Activated T-cell treated with anti-CD3 and anti-CD28 coated beads for 4 hours (primary cell): ENCODE results near the gene SFTPD.

Source experiments
- DNase-seq: peaks from one replicate; pipeline ENCODE4 v3.0.0-alpha.2; 2020

Gene SFTPD

DNA sequence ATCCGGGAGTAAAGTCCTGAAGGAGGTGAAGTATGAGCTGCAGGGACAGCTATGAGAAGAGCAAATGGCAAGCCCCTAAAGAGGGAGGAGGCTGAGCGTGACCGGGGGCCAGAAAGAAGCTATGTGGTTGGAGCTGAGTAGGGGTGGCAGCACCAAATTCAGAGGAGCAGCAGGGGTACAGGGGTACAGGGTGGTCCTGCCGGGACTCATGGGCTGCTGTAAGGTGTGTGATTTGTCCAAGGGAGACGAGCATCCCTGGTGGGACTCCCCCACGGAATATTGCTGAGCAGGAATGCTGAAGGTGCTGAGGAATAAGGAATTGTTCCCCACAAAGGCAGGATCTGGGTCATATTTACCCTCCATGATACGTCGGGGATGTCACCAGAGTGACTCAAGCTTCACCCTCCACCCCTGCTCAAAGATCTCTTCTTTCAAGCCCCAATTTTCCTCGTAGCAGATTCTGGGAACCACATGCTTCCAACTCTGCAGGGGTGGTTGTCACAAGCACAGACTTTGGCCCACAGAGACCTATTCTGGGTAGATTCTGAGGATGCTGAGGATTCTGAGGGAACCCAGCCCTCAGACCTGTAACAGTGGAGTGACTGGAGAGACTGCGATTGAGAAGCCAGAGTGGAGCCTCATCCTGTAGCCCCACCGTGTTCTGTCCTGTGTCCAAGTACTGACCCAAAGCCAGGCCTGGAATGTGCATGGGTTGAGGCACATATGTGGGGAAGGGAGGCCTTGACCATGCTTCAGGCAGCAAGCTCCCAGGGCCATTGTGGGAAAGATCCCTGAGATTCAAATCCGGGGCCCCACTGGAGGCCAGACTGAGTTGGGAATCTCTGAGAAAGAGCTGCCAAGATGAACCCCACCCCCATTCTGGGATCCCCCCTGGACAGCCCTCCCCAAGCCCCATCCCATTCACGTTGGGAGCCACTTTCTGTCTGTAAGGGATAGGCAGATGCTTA is 4.2 kb downstream of the SFTPD start:
- no peak for DNase-seq

DNA sequence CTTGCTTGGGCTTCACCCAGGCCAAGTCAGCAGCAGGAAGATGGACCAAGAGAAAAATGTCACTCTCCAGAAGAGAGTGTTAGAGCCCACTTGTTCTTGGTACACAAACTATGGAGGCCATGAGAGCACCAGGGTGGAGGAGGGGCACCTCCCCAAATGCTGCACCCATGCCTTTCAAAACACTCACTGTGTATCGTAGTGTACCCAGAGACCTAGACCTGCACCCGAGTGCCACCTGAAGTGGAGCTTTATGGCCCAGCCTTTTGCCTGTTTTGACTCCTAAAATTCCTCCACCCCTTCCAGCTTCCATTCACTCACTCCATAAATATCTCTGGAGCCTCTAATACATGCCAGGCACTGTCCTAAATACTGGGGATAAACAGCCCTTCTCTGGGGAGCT is 5.0 kb downstream of the SFTPD start:
- DNase-seq: no peak

DNA sequence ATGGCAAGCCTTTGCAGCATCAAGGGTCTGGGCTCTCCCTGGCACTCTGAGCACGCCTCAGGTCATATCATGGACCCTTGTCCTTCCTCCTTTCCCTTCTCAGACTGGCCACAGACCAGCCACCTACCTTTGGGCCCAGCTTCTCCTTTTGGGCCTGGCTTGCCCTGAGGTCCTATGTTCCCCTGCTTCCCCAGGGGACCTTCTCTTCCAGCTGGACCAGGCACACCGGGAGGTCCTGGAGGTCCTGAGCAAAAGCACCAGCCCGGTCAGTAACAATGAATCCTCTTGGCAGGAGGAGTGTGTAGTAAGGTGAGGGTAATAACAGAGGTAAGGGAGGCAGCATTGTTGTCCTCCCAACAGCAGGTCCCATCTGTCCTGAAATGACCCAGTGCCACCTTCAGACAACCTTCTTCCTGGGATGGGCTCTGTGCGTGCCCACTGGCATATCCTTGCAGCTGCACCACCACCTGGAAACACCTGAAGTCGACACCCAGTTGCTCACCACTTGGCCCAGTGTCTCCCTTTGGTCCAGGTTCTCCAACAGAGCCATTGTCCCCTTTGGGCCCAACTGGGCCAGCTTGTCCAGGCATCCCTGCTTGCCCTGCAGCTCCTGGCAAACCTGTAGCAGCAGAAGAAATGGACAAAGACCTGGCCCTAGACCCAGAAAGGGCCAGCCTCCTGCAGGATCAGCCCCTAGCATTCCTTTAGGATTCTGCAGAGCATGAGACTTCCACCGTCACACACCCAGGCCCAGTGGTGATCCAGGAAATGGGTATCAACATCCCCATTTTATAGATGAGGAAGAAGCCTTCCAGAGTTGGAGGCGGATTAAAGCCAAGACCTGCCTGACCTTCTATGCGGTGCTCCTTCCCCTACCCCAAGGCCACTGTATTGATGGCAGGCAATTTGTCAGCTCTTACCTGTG is 6.4 kb downstream of the SFTPD start:
- no peak for DNase-seq

DNA sequence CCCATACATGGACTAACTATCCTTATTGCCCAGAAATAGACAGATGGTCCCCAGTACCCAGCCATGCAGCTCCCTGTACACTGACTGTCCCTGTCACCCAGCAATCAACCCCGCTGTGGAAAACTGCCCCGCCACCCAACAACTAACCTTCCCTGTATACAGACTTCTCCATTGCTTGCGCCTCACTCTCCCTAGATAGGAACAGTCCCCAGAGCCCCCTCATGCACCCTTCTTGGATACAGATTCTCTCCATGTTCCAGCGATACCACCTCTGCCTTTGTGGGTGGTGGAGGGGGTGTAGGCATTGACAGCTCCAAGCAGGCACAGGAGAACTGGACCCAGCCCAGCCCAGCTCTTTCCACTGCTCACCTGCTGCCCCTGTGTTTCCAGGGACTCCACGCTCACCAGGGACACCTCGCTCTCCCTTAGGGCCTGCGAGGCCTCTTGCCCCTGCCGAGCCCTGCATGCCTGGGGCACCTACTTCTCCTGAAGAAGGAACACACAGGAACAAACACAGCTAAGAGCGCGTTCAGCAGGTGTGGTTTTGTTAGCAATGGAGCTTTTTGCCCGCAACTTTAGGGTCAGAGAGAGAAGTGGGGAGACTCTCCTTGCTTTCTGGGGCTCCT is 7.2 kb downstream of the SFTPD start:
- no peak for DNase-seq

DNA sequence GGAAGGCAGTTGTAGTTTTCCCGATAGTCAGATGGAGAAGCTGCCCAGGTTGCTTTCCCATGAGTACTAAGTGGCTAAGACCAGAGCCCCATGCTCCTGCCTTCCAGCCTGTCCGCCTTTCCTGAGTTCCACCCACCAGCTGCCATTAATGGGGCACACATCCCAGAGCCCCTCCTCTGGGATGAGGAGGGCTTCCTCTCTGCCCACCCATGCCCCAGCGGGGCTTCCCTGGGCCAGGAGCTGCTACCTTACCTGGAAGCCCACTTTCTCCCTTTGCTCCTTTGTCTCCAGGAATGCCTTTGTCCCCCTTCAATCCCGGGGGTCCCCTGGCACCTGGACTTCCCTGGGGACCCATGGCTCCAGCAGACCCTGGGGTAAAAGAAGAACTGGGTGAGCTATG is 7.8 kb downstream of the SFTPD start:
- no peak for DNase-seq

DNA sequence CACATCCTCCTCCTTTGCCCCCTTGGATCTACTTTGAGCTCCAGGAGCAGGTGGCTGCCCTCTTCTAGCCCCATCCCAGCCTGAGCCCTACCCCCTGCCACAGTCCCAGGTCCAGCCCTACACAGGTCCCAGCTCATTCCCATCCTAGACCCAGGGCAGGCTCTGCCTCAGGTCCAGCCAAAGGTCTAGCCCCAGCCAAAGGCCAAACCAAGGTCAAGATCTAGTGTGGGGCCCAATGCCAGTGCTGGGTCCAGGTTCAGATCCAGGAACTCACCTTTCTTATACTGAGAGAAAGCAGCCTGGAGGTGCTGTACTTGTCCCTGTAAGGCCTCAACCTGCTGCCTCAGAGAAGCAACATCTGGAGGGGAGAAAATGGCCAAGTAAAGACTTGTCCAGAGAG is 8.5 kb downstream of the SFTPD start:
- no peak for DNase-seq

DNA sequence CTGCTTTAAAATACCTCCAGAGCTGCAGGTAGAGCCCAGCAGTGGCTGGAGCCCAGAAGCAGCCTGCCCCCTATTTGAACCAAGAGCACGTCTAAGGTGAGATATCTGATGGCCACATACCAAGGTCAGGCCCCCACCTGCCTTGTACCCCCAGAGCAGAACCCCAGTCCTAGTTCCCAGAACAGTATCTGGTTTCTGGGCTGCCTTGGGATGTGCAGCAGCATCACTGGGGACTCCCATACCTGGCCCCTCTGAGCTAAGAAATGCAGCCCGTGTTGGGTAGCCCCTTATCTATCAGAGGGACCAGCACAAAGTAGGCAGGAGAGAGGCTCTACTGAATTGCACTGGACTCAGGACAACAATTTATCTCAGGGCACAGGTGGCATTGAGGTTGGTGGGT is 8.9 kb downstream of the SFTPD start:
- no peak for DNase-seq

DNA sequence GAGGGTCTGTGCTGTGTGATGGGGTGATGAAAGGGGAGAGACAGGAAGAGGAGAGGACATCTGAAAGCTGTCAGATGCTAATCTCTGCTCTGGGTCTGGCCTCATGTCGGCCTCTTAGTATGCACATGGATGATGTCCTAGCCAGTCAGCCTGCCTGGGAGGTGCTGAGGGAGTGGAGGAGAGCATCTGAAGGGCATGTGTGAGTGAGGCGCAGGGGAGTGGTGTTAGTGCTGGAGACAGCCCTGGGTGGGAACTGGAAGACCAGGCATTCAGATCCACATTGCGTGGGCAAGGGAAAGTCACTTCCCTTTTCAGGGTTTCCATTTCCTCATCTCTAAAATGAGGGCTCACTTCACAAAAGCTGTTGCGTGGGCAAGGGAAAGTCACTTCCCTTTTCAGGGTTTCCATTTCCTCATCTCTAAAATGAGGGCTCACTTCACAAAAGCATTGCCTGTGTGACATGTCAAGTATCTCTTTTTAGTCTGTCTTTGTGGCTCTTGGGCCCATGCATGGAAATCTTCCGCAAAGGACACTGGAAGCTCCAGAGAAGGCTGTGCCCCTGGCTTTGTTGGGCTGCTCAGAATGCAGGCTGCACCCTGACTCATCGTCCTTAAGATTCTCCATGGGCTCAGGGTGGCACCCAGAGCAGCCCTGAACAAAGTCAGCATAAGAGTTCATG is 10.0 kb downstream of the SFTPD start:
- peak; percentile 3 for DNase-seq

DNA sequence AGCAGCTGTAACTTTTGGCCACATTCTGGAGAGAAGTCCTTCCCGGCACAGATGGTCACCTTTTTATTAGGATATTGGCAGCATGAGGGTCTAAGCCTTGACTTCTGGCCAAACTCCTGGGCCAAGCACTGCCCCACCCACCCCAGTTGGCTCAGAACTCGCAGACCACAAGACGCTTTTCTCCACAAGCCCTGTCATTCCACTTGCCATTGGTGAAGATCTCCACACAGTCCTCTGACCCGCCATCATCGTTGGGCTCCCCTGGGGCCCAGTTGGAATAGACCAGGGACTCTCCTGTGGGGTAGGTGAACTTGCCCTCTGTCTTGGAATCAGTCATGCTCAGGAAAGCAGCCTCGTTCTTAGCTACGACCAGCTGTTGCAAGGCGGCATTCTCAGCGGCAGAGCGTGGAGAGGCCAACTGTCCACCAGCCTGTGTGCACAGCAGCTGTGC is 11.2 kb downstream of the SFTPD start:
- no peak for DNase-seq

DNA sequence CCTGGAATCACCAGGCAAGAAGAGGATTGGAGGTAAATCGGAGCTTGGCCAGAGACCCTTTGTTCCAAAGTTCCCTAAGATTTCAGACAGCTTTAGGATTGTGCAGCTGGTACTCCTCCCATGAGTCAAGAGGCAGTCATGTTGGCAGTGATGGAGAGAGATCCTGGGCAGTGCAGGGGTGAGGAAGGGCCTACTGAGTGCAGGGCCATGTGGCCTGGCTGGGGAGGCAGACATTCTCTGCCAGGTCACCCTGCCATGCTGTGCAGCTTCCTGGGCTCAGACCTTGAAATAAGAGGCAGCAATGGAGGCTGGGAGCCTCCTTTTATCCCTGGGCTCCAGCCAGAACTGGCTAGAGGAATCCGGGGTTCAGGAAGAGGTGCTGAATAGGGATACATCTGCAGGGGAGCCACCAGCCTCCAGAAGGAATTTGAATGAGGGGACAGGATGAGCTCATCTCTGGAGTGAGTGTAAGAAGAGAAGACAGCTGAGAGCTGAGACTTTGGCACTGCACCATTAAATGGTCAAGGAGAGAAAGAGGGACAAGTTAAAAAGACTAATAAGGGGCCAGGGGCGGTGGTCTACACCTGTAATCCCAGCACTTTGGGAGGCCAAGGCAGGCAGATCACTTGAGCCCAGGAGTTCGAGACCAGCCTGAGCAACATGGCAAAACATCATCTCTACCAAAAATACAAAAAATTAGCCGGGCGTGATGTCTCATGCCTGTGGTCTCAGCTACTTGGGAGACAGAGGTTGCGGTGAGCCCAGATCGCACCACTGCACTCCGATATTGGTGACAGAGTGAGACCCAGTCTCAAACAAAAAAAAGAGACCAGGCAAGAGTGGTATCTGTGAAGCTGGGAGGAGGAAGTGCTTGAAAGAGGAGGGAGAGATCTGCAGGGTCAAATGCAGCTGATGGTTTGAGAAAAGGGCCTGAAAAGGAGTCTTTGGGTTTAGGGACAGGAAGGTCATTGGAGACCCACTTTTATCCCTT is 12.0 kb downstream of the SFTPD start:
- no peak for DNase-seq

DNA sequence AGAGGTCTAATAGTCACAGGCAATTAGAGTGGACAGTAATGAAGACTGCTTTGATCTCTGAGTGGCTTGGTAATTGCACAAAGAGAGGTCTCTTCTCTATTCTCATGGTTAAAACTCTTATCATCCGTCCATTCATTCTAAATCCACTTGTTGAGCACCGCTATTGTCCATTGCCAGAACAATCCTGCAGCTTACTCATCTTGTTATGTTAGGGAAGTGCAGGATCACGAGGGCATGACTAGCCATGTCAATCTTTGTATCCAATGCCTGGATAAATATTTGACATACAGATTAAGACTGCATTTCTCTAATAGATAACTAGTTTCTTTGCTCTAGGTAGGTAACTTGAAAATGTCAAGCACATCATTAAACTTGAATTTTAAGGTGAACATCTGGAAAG is 14.9 kb downstream of the SFTPD start:
- DNase-seq: no peak

DNA sequence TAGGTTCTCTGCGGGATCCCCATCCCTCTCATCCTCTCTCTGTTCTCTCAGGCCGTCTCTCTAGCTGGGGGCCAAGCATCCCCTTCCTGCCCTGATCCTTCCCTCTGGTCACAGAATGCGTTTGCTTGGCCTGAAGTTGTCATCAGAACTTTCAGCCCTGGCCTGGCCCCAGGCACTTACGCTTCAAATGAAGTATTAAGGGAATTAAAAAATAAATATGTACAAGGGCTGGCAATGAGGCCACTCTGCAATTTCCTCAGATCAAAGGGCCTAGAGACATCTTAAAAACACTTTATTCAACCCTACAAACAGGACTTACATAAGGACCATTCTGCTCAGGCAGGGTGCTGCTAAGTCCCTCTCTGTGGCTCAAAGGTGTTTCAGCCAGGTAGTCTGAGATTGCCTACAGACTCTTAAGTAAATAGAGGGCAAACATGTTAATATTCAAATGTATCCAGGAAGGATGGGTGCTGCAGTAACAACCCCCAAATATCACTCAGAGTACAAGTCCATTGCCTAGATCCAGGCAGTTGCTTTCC is 16.0 kb downstream of the SFTPD start:
- no peak for DNase-seq

DNA sequence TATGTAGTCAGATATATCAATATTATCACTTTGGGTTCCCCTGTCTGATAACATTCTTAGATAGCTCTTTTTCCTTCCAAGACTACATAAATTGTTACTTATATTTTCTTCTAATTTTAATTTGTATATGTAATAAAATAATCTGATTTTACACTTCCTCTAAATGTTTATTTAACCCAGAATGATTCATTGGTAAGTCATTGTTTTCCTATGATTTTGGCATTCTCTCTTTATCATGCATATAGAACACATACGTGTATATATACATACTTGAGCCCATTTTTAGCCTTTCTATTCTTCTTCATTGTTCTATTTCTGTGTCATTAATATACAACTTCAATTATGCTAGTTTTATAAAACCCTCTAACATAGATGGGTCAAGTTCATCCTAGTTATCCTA is 16.6 kb downstream of the SFTPD start:
- no peak for DNase-seq

DNA sequence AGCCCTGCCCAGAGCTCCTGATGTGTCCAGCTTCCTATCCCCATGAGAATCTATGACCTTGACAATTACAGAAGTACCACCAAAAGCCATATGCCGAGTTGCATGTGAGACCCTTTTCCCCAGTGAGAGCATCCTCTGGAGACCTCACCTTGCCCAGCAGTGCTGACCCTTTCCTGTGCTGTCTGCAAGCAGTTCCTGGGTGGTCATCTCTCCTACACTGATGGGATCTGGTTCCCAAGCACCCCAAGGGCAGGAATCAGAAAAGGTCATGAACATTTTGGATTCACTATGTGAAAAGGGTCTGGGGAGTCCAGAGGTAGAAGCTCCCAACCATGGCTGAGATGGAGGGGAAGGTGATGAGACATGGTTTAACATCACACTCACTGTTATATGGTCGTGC is 18.2 kb downstream of the SFTPD start:
- DNase-seq: no peak

DNA sequence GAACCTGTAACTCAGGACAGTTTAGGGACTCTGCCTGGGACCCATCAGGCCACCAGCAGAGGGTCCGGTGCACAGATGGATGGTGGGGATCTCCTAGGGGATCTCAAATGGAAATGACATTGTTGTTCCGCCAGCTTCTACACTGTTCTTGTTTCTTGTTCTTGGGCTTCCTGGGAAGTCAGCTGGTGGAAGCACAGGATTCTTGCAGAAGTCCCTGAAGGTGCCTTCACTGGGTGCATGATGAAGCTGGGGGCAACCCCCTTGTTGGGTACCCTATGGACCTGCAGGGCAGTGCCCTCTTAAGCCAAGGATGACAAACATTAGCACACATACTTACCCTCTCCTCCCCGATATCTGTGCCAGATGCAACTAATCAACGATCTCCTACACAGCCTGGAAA is 18.6 kb downstream of the SFTPD start:
- DNase-seq: no peak

DNA sequence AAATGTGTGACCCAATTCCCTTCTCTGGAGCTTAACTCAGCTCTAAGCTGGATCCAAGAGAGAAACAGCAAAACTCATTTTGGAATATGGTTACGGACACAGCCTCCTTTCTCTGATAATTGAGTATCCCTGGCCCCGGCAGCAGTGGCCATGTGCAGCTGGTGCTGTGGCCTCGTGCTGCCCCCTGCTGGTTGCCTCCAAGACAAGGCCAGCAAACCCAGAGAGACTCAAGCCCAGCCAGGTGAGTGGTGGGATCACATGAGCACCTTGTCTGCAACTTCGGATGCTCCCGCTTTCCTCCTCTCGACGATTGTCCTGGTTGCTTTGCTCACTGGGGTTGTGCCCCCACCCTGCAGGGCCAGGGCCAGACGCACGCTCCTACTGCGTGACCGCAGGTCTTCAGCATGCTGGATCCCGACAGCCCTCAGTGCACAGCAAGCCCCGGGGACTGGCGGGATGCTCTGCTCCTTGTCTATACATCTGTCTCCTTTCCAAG is 19.4 kb downstream of the SFTPD start:
- peak; percentile 65 for DNase-seq

DNA sequence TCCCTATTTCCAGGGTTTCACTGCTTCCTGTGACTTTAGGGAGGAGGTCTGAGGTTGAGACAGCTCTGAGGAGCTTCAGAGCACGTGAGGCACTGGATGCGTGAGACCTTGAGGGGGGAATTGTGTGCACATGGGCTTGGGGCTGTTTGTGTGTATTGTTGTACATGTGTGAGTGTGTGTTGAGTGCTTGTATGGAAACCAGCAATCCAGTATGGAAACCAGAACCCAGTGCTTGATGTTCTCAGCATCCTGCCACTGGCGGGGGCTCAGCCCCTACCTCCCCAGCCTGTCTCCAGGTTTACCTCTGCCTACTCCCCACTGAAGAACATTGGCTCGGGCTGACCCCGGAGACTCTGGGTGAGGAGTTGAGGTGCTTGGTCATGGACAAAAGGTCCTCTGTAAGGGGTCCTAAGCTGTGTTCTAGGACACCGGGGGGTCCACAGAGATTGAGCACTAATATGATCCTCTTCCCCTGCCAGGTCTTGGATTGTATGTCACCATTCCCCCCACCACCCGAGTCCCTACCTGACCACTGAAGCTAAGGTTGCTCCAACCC is 20.8 kb downstream of the SFTPD start:
- DNase-seq: no peak

DNA sequence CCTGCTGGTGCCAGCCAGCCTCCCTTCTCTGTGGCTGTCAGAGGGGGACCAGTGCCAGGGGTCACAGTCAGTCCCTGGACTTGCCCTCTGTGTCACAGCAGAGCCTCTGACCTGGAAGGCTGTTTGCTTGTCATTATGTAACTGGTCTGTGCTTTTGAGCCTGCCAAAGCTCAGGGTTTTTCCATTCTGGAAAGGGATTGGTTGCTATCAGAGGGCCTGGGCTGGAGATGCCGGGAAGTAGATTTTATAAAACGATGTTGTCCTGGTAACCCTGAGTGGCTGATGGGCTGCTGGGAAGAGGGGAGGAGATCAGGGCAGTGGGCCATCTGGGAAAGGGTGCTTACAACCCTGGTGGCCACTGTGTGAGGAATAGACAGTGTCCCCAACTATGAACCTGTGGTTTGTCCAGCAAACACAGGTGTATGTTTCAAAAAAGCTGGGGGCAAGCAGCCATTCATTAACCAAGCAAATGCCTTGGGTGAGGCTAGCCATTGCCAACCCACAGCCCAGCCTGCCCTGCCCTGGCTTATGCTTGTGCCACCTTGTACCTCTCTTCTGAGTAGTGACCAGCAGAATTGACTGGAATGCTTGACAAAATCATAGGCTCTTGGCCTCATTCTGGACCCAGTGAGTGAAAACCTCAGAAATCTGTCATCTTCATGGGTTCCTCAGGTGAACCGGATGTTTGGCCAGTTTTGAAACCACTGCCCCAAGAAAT is 21.6 kb downstream of the SFTPD start:
- DNase-seq: no peak

DNA sequence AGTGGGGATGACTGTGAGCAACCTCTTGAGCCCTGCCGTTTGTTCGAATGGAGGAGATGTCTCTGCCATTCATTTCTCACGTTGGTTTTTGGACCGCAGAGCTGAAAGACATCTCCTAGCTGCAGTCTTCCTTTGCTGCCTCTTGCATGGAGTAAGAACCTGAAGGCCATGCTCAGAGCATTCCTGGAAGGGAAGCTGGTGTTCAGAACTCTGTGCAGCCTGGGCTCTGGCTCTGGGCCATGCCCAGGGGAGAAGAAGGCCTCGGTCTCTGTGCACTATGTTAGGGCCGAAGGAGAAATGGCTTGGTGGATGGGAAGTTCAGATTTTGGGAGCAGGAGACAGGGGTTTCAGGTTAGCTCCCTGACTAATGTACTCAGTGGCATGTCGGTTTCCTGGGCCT is 22.9 kb downstream of the SFTPD start:
- DNase-seq: no peak

DNA sequence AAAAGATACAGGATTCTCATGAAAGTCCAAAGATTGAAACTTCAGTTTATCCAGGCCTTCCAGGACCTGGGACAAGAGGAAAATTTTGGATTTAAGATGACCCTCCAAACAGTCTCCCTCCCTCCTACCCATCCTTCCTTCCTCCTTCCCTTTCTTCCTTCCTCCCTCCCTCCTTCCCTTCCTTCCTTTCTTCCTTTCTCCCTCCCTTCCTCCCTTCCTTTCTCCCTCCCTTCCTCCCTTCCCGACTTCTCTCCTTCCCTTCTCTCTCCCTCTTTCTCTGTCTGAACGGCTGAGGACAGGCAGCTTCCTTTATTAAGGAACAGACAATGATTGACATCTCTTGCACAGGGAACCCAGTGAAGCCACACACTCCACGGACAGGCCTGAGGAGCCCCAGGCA is 23.3 kb downstream of the SFTPD start:
- no peak for DNase-seq
